Heart left ventricle (tissue), 13 donors: ENCODE data around the gene PACSIN2.

Experiments
- POLR2A ChIP-seq, 2 donors: fragments of 450-650 bp; IDR thresholded peaks; one replicate each; pipeline ENCODE4 v1.6.1; 2017; ENCODE audit warnings: antibody characterized with exemption in 2 of 2, mild to moderate bottlenecking in 2 of 2, moderate library complexity in 2 of 2
- TF ChIP-seq, protein P1 (sequence below), 12 donors: fragments of 200-600 bp; sonication (generic) in 4 of 12; IDR thresholded peaks; one replicate each; pipeline versions ENCODE4 v1.5.0 to v1.8.0; 2018 to 2022; ENCODE audit warnings: antibody characterized with exemption in 12 of 12, mild to moderate bottlenecking in 5 of 12
- donor health status: ischemic (EF 13 %, LVEDD 7.1; RV severe dilation, severe dysfunction).
- donor health status: DM: no; HTN: yes; CAD: no.
- donor health status: DM: no; HTN: no; CAD: no.
- donor health status: ischemic (EF 25% LVEDD 6.9; RV normal size, moderate dysfunction).
- donor health status: ischemic (EF 25% LVEDD 5.7; RV mildly dilated, moderate dysfunction).
- donor health status: ischemic (EF 35%, LVEDD 5.7; RV mildly dilated, moderate dysfunction).
- donor health status: nonischemic (EF 11% LVEDD 7.7; RV severe dilation, severe dysfunction).
- donor health status: DM: yes; HTN: yes; CAD: no.
- donor health status: PGD.
- donor health status: ischemic (EF 29% LVEDD 5.4; RV normal size, mild dysfunction).
- donor health status: nonischemic (EF 23%, LVEDD 6.1; RV moderate dilation, normal function).

GRCh38 chr22:43050995-43051394 lies 36.0 kb upstream of the PACSIN2 start:
- TF ChIP-seq POLR2A (IDR thresholded peaks at IDR 0.05) = no peak
- TF ChIP-seq, protein P1, sequence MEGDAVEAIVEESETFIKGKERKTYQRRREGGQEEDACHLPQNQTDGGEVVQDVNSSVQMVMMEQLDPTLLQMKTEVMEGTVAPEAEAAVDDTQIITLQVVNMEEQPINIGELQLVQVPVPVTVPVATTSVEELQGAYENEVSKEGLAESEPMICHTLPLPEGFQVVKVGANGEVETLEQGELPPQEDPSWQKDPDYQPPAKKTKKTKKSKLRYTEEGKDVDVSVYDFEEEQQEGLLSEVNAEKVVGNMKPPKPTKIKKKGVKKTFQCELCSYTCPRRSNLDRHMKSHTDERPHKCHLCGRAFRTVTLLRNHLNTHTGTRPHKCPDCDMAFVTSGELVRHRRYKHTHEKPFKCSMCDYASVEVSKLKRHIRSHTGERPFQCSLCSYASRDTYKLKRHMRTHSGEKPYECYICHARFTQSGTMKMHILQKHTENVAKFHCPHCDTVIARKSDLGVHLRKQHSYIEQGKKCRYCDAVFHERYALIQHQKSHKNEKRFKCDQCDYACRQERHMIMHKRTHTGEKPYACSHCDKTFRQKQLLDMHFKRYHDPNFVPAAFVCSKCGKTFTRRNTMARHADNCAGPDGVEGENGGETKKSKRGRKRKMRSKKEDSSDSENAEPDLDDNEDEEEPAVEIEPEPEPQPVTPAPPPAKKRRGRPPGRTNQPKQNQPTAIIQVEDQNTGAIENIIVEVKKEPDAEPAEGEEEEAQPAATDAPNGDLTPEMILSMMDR (IDR thresholded peaks at IDR 0.05) = no peak
